HG03457 (cell line): Measurements from ENCODE around the gene BTBD8.

Experiments used
- ATAC-seq: cut with Tn5 transposase; IDR thresholded peaks from one replicate; pipeline ENCODE4 v1.9.1; 2021; ENCODE audit warnings: moderate number of reproducible peaks; ENCODE audit not compliant: unreplicated experiment

BTBD8 gene

DNA sequence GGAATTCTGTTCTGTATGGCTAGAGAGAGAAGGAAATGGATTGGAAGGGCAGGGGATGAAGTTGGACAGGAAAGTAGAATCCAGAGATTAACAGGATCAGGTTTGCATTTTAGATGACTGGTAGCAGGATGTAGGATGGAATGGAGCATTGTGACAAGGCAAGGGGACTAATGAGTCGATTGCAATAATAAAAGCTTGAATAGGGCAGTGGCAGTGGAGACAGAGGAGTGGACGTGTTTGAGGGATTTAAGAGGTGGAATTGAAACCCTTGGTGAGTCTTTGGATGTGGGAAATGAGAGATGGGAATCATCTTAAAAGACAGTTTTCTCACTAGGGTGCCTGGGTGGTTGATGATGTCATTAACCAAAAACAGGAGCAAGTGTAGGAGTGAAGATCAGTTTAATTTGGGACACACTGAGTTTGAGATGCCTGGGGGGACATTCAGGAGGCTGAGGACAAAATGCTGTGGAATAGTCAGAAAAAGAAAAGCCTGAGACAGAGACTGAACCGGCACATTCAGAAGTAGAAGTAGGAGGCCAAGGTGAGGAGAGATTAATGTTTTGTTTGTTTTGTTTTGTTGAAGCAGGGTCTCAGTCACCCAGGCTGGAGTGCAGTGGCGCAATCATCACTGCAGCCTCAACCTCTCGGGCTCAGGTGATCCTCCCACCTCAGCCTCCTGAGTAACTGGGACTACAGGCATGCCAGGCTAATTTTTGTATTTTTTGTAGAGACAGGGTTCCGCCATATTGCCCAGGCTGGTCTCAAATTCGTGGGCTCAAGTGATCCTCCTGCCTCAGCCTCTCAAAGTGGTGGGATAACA is 108.5 kb downstream of the BTBD8 start:
- no peak for ATAC-seq

GRCh38 chr1:92191726-92192125 is 111.6 kb downstream of the BTBD8 start:
- ATAC-seq = no peak

GRCh38 chr1:92192246-92192645 is 112.1 kb downstream of the BTBD8 start:
- ATAC-seq = no peak

GRCh38 chr1:92194511-92194910 is 114.4 kb downstream of the BTBD8 start:
- ATAC-seq = no peak

DNA sequence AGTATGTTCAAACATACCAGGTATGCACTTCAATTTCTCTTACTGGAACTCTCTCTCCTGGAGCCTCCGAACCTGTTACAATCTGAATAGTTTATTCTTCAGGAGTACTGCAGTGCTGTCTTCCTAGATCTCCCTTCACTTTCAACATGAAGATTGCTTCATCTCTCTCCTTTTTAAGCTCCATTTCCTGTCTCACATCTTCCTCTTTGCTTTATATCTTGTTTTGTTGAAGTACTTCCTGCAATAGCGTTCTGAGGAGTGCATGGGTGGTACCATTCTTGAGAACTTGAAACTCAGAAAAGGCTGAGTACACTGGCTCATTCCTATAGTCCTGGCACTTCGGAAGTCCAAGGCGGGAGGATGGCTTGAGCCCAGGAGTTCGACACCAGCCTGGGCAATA is 121.8 kb downstream of the BTBD8 start:
- ATAC-seq = no peak

GRCh38 chr1:92203105-92203504 is 123.0 kb downstream of the BTBD8 start:
- no peak for ATAC-seq

GRCh38 chr1:92210701-92211100 is 130.6 kb downstream of the BTBD8 start:
- no peak for ATAC-seq

- no peak for ATAC-seq
These were observed 131.0 kb downstream of the BTBD8 start for GRCh38 chr1:92211166-92211565.

DNA sequence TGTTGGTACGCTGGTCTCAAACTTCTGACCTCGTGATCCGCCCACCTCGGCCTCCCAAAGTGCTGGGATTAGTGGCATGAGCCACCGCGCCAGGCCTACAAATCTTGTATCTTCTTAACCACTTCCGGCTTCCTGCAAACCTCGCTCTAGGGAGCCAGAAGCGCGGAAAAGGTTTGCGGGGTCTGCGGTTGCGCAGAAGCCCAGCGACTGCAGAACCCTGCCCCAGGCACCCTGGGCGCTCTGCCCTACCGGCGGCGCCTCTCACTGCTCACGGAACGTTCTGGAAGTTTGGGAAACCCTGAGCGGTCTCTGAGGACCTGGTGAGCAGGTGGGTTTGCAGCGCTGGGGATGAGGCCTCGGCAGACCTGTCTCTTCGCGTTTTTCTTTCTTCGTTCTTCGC is 137.6 kb downstream of the BTBD8 start, which contains the start of gene C1orf146:
C1orf146 (plus strand) TSS at position 195 of the 400 bp plus-strand sequence. CDS start 13,506 bp downstream, outside the sequence.
- no peak for ATAC-seq

- ATAC-seq = no peak
These were observed 138.4 kb downstream of the BTBD8 start for GRCh38 chr1:92218559-92218958.

- no peak for ATAC-seq
These were observed 138.9 kb downstream of the BTBD8 start for GRCh38 chr1:92219028-92219427.

DNA sequence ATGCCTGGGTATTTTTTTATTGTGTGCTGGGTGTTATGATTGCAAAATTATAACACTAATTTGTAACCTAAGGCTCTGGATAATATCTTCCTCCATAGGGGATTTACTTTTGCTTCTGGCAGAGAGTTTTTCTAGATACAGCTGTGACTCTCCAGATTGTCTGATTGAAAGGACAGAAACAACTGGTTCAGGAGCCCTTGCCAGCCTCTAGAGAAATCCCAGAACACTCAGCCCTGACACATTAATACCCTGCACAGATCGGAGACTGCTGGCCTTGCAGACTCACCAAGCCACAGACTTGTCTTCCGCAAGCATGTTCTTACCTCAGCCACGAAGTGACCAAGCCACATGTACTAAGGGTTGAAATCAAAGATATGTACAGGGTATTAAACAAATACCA is 148.3 kb downstream of the BTBD8 start:
- ATAC-seq = no peak

- no peak for ATAC-seq
These were observed 150.6 kb downstream of the BTBD8 start for GRCh38 chr1:92230736-92231135.
